Measurements from ENCODE around the gene OLFML2B. TPM values are rescaled to one million over a fixed set of nuclear protein-coding genes. Genes with fewer than 3 reads are reported as not detected.

OLFML2B gene
- total RNA-seq, 1 experiment from 2014 or later: 1.4 TPM

GRCh38 chr1:161949548-161949947, 74.1 kb downstream of the OLFML2B start:
- Histone ChIP-seq H3T11ph (ENCODE audit: low read length) (no peak overlapping the region), H4K20me1 (ENCODE audit: control insufficient read depth, insufficient read depth, insufficient read length) (no peaks in the 10 kb centered on the region), H4K91ac (ENCODE audit: insufficient read length, low read depth, low read length) (no peak overlapping the region), H3K23ac (ENCODE audit: insufficient read length, low read depth, low read length) (no peak overlapping the region), H3K4me1 (ENCODE audit: insufficient read depth, low read length) (no peaks in the 10 kb centered on the region; the same call in 1 of the 2 replicates), H2BK120ac (ENCODE audit: low read depth, low read length, poor library complexity, severe bottlenecking) (no peak overlapping the region), H3K79me1 (ENCODE audit: insufficient read depth, low read depth, low read length, poor library complexity, severe bottlenecking) (no peaks in the 10 kb centered on the region), H2BK15ac (ENCODE audit: low read depth, low read length) (no peak overlapping the region), H3K18ac (ENCODE audit: insufficient read length, low read depth, low read length) (no peak overlapping the region), H3K9me3 (ENCODE audit: control insufficient read depth, low read depth, low read length) (no peaks in the 10 kb centered on the region), H2BK20ac (ENCODE audit: low read depth, low read length, poor library complexity, severe bottlenecking) (no peak overlapping the region), H3K23me2 (ENCODE audit: insufficient read length, low read depth, low read length, poor library complexity, severe bottlenecking) (no peaks in the 10 kb centered on the region), H3K27me3 (ENCODE audit: insufficient read depth, low read length) (no peaks in the 10 kb centered on the region), H2AFZ (ENCODE audit: low read length) (no peak overlapping the region), H3K79me2 (ENCODE audit: insufficient read depth, low read length) (no peaks in the 10 kb centered on the region), H3K9ac (ENCODE audit: extremely low read depth, insufficient read length, low read length) (no peak overlapping the region), H3K14ac (ENCODE audit: insufficient read depth, low read length) (no peak overlapping the region), H4K8ac (replicated peaks; ENCODE audit: insufficient read length, low read depth, low read length) (no peak overlapping the region), H2AK5ac (ENCODE audit: insufficient read length, low read length) (no peak overlapping the region), H3K4ac (ENCODE audit: low read depth, low read length) (no peak overlapping the region), H4K5ac (ENCODE audit: insufficient read length, low read depth, low read length) (no peak overlapping the region), H3K4me2 (ENCODE audit: insufficient read depth, insufficient read length, low read length) (no peak overlapping the region), H2BK12ac (ENCODE audit: insufficient read length, low read depth, low read length) (no peak overlapping the region), H3K27ac (ENCODE audit: insufficient read length, low read depth, low read length) (no peak overlapping the region), H3K56ac (ENCODE audit: insufficient read length, low read depth, low read length) (no peak overlapping the region), H2BK5ac (ENCODE audit: insufficient read length, low read length) (no peak overlapping the region)
- Mint-ChIP-seq H3K9me3 (no peaks in the 10 kb centered on the region), H3K4me1 (peaks cover 16 to 19% of the 10 kb centered on the region in 2 experiments), H3K4me3 (no peak overlapping the region), H3K27ac (no peak overlapping the region), H3K27me3 (ENCODE audit: low read depth) (no peaks in the 10 kb centered on the region), H3K36me3 (ENCODE audit: insufficient read depth in 1 of 3, low read depth in 3 of 3) (no peaks in the 10 kb centered on the region)
- no peak for DNase-seq
- no CpG with 5 or more reads among the region's 2 CpGs for WGBS (ENCODE audit: extremely low coverage, insufficient read length, low lambda C conversion rate)
- no peak for TF ChIP-seq CTCF (conservative IDR thresholded peaks at IDR 0.05)

Measured in H9 (cell line).